Brain microvascular endothelial cell (primary cell): ENCODE results near the gene AUNIP.

Experiments
- DNase-seq: peaks from one replicate; pipeline ENCODE4 v3.0.0-alpha.2; 2020
- H3K27ac ChIP-seq: fragments of 250-450 bp; sonication (Bioruptor Pico); 2 replicates; pipeline ENCODE4 v1.5.1; 2020; ENCODE audit warnings: mild to moderate bottlenecking, moderate library complexity
- H3K27me3 ChIP-seq: fragments of 250-450 bp; sonication (Bioruptor Pico); replicated peaks from 2 replicates; pipeline ENCODE4 v1.5.1; 2020; ENCODE audit warnings: mild to moderate bottlenecking
- H3K36me3 ChIP-seq: fragments of 250-450 bp; sonication (Bioruptor Pico); replicated peaks from 2 replicates; pipeline ENCODE4 v1.5.1; 2020; ENCODE audit warnings: mild to moderate bottlenecking
- H3K4me3 ChIP-seq: 2 replicates; pipeline ENCODE4 v1.5.1; 2011; ENCODE audit warnings: low read depth, mild to moderate bottlenecking, control low read depth, low read length, moderate library complexity
- in situ Hi-C: cut with HindIII; loops from 2 replicates; pipeline ENCODE4 v1.10.0; 2017; ENCODE audit warnings: low sequenced_read_pairs, low pct_ligation_motif_present
- TF ChIP-seq, protein P1 (sequence below): IDR thresholded peaks from 2 replicates; pipeline ENCODE4 v1.5.1; 2011; ENCODE audit warnings: low read depth, mild to moderate bottlenecking, moderate library complexity, low read length, control low read depth, inconsistent platforms; ENCODE audit errors: missing control alignments

The AUNIP gene

DNA sequence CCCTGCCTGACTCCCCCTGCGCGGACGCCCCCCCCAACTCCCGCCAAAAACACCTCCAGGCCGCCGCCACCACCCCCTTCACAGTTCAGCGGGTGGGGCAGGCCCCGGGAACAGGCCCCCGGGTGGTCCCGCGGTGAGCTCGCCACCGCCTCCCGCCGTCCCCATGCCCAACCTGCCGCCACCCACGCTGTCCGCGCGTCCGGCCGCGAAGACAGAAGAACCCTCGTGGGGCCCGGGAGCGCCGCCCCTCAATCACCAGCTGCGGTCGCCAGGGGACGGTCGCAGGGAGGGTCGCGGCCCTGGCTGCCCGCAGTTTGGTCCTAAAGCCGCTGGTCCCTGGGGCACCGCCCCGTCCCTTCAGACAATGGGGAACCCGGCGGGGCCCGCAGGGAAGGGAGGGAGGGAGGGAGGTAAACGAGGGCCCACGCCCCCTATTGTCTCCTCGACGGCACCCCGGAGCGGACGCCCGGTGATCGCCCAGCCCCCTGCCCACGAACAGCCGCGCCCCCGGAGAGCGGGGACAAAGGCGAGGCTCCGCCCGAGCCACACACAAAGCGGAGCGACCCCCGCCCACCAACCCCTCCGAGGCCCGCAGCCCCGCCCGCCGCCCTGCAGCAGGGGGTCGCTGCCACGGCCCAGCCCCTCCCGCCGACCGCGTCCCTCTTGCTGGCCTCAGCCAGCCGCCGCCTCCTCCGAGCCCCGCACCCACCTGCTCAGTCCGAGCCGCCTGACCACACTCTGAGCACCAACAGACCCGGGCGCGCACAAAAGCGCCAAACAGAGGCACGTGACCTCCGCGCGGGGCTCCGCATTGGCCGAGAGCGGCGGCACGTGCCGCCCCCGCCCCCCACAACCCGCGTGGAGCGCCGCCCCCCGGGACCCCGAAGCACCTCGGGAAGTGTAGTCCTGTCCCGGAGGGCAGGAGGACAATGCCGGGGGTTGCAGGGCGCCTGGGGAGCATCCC lies 46.7 kb upstream of the AUNIP start, which contains the start of gene STMN1:
TSS of gene STMN1 (minus strand) at position 740 of the 964 bp plus-strand sequence. CDS start 1,743 bp downstream, outside the sequence.
- Histone ChIP-seq H3K27me3 (no peaks in the 10 kb centered on the region), H3K36me3 (peaks cover 8% of the 10 kb centered on the region), H3K4me3 (peak within 1 kb of the TSS; percentile 80), H3K27ac (peak within 1 kb of the TSS; percentile 72)
- DNase-seq, result peak; percentile 76
- TF ChIP-seq, protein P1, sequence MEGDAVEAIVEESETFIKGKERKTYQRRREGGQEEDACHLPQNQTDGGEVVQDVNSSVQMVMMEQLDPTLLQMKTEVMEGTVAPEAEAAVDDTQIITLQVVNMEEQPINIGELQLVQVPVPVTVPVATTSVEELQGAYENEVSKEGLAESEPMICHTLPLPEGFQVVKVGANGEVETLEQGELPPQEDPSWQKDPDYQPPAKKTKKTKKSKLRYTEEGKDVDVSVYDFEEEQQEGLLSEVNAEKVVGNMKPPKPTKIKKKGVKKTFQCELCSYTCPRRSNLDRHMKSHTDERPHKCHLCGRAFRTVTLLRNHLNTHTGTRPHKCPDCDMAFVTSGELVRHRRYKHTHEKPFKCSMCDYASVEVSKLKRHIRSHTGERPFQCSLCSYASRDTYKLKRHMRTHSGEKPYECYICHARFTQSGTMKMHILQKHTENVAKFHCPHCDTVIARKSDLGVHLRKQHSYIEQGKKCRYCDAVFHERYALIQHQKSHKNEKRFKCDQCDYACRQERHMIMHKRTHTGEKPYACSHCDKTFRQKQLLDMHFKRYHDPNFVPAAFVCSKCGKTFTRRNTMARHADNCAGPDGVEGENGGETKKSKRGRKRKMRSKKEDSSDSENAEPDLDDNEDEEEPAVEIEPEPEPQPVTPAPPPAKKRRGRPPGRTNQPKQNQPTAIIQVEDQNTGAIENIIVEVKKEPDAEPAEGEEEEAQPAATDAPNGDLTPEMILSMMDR, result no peak
- in situ Hi-C loops, result no loop called here

DNA sequence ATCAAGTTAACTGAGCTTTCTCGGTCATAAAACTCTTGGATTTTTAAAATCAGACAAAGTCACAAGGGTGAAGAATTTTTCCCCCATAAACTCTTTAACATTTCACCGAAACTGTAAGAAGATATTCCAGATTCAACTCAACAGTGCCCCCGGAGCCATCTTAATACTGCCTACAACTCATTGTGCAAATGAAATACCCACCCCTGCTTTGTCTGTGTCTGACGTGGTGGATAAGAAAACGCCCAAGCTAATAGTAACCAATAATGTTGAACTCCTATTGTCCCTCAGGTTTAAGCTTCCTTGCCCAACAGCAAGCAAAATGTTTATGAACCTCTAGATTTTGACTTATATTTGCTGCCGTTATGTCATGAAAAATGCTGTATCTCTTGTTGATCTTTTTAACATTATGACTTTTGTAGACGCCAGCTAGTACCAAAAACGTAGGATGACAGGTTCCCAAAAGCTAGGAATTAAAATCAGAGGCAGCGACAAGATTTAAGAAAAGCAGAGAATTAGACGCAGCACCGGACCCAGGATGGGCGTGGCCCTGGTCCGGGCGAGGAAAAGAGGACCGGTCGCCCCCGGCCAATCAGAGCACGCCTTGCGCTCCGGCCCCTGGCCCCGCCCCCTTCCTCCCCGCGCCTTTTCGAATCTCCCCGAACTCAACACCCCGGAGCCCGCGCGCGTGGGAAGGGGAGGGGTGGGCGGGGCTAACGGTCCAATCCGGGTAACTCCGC lies 45.9 kb upstream of the AUNIP start:
- no peaks in the 10 kb centered on the region for H3K27me3 ChIP-seq
- H3K27ac ChIP-seq, result peak overlapping the region; percentile 72
- TF ChIP-seq, protein P1, result peak; percentile 33
- H3K4me3 ChIP-seq, result peak overlapping the region; percentile 80
- DNase-seq, result peak; percentile 84
- in situ Hi-C loops, result no loop called here
- H3K36me3 ChIP-seq, result peaks cover 12% of the 10 kb centered on the region

DNA sequence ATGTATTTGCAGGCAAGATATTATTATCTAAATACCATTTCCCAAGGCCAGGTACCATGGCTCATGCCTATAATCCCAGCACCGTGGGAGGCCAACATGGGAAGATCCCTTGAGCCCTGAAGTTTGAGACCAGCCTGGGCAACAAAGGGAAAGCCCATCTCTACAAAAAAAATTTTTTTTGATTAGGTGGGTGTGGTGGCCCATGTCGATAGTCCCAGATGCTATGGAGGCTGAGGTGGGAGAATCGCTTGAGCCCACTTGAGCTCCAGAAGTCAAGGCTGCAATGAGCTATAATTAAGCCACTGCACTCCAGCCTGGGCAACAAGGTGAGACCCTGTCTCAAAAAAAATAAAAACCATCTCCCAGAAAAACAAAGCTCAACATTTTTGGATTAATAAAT lies 44.7 kb upstream of the AUNIP start:
- in situ Hi-C loops, result no loop called here
- Histone ChIP-seq H3K27me3 (no peaks in the 10 kb centered on the region), H3K27ac (no peak overlapping the region), H3K4me3 (peak overlapping the region; percentile 80), H3K36me3 (peaks cover 13% of the 10 kb centered on the region)
- no peak for DNase-seq
- TF ChIP-seq, protein P1, result no peak

GRCh38 chr1:25902462-25902861 lies 43.2 kb upstream of the AUNIP start:
- no peak overlapping the region for H3K27ac ChIP-seq
- no peaks in the 10 kb centered on the region for H3K27me3 ChIP-seq
- TF ChIP-seq, protein P1, result no peak
- H3K4me3 ChIP-seq, result no peak overlapping the region
- no peak for DNase-seq
- H3K36me3 ChIP-seq, result peaks cover 13% of the 10 kb centered on the region
- in situ Hi-C loops, result no loop called here

- Histone ChIP-seq H3K27me3 (no peaks in the 10 kb centered on the region), H3K4me3 (no peak overlapping the region), H3K27ac (no peak overlapping the region), H3K36me3 (peaks cover 13% of the 10 kb centered on the region)
- TF ChIP-seq, protein P1, result no peak
- in situ Hi-C loops, result no loop called here
- DNase-seq, result no peak
These were observed 41.0 kb upstream of the AUNIP start for GRCh38 chr1:25900219-25900618.
